Osteocyte (in vitro differentiated cells): Measurements from ENCODE around the gene ARHGAP35. TPM values are rescaled to one million over a fixed set of nuclear protein-coding genes. Genes with fewer than 3 reads are reported as not detected.

ENCODE experiments used
- DNase-seq: peaks from one replicate; pipeline ENCODE4 v3.0.0; 2021; ENCODE audit warnings: mixed read lengths; ENCODE audit not compliant: unreplicated experiment; ENCODE audit errors: extremely low spot score
- H3K27ac Mint-ChIP-seq: one replicate; pipeline ENCODE4 v1.8.0; 2021; ENCODE audit warnings: mild to moderate bottlenecking, mixed read lengths; ENCODE audit not compliant: unreplicated experiment
- H3K27me3 Mint-ChIP-seq: one replicate; pipeline ENCODE4 v1.8.0; 2021; ENCODE audit warnings: mixed read lengths; ENCODE audit not compliant: unreplicated experiment
- H3K36me3 Mint-ChIP-seq: one replicate; pipeline ENCODE4 v1.8.0; 2021; ENCODE audit warnings: mixed read lengths; ENCODE audit not compliant: unreplicated experiment
- H3K4me1 Mint-ChIP-seq: one replicate; pipeline ENCODE4 v1.8.0; 2021; ENCODE audit warnings: mixed read lengths; ENCODE audit not compliant: unreplicated experiment
- H3K4me3 Mint-ChIP-seq: one replicate; pipeline ENCODE4 v1.8.0; 2021; ENCODE audit warnings: mild to moderate bottlenecking, moderate library complexity, mixed read lengths; ENCODE audit not compliant: unreplicated experiment
- H3K9me3 Mint-ChIP-seq: one replicate; pipeline ENCODE4 v1.8.0; 2021; ENCODE audit warnings: mixed read lengths; ENCODE audit not compliant: unreplicated experiment
- CTCF ChIP-seq: fragments of 200-600 bp; sonication (generic); IDR thresholded peaks from 2 replicates; pipeline ENCODE4 v1.5.0; 2021; ENCODE audit warnings: antibody characterized with exemption, mild to moderate bottlenecking, moderate library complexity
- total RNA-seq: library from RNA; stranded (reverse); gene quantifications from 2 replicates; pipeline ENCODE4 v1.2.1, GENCODE V29; 2021

Gene ARHGAP35
- total RNA-seq, 1 donor from 2014 or later, result 107 TPM

- Mint-ChIP-seq H3K4me3 (no peak overlapping the region), H3K27me3 (no peaks in the 10 kb centered on the region), H3K9me3 (no peaks in the 10 kb centered on the region), H3K4me1 (peaks cover 13% of the 10 kb centered on the region), H3K27ac (no peak overlapping the region), H3K36me3 (peaks cover 9% of the 10 kb centered on the region)
- DNase-seq, result no peak
- no peak for TF ChIP-seq CTCF
Measured at GRCh38 chr19:46838160-46838559, 22.6 kb upstream of the ARHGAP35 start.

GRCh38 chr19:46839752-46840497 is 20.9 kb upstream of the ARHGAP35 start:
- DNase-seq, result no peak
- peak overlapping the region; percentile 60 for H3K27ac Mint-ChIP-seq
- no peak for TF ChIP-seq CTCF
- H3K4me1 Mint-ChIP-seq, result peaks cover 13% of the 10 kb centered on the region
- H3K9me3 Mint-ChIP-seq, result no peaks in the 10 kb centered on the region
- H3K36me3 Mint-ChIP-seq, result peaks cover 11% of the 10 kb centered on the region
- H3K4me3 Mint-ChIP-seq, result no peak overlapping the region
- H3K27me3 Mint-ChIP-seq, result no peaks in the 10 kb centered on the region

GRCh38 chr19:46840498-46840942 is 20.3 kb upstream of the ARHGAP35 start:
- H3K27ac Mint-ChIP-seq, result peak overlapping the region; percentile 60
- peak; percentile 88 for TF ChIP-seq CTCF
- H3K27me3 Mint-ChIP-seq, result no peaks in the 10 kb centered on the region
- no peak for DNase-seq
- peaks cover 13% of the 10 kb centered on the region for H3K4me1 Mint-ChIP-seq
- H3K9me3 Mint-ChIP-seq, result no peaks in the 10 kb centered on the region
- peaks cover 13% of the 10 kb centered on the region for H3K36me3 Mint-ChIP-seq
- no peak overlapping the region for H3K4me3 Mint-ChIP-seq

GRCh38 chr19:46841458-46842083 is 19.2 kb upstream of the ARHGAP35 start:
- no peak for DNase-seq
- Mint-ChIP-seq H3K27me3 (no peaks in the 10 kb centered on the region), H3K36me3 (peaks cover 17% of the 10 kb centered on the region), H3K27ac (no peak overlapping the region), H3K9me3 (no peaks in the 10 kb centered on the region), H3K4me3 (no peak overlapping the region), H3K4me1 (peaks cover 15% of the 10 kb centered on the region)
- TF ChIP-seq CTCF, result no peak

- no peak overlapping the region for H3K27ac Mint-ChIP-seq
- peaks cover 19% of the 10 kb centered on the region for H3K4me1 Mint-ChIP-seq
- H3K4me3 Mint-ChIP-seq, result no peak overlapping the region
- no peaks in the 10 kb centered on the region for H3K9me3 Mint-ChIP-seq
- peaks cover 20% of the 10 kb centered on the region for H3K36me3 Mint-ChIP-seq
- no peaks in the 10 kb centered on the region for H3K27me3 Mint-ChIP-seq
- no peak for DNase-seq
- no peak for TF ChIP-seq CTCF
Measured at GRCh38 chr19:46842791-46843190, 18.0 kb upstream of the ARHGAP35 start.
